Hepatocyte (in vitro differentiated cells): ENCODE data around the gene GPR78.

Source experiments
- EZH2 ChIP-seq: fragments of 200-600 bp; sonication (generic); IDR thresholded peaks from 2 replicates; pipeline ENCODE4 v1.6.1; 2016; ENCODE audit warnings: antibody characterized with exemption, mild to moderate bottlenecking, borderline replicate concordance
- EZH2phosphoT487 ChIP-seq: fragments of 200-600 bp; sonication (generic); IDR thresholded peaks from one replicate; pipeline ENCODE4 v1.6.1; 2018; ENCODE audit warnings: antibody characterized with exemption, mild to moderate bottlenecking, low read depth, moderate library complexity; ENCODE audit not compliant: unreplicated experiment, severe bottlenecking
- TF ChIP-seq, protein P1 (sequence below): fragments of 200-600 bp; sonication (generic); IDR thresholded peaks from 2 replicates; pipeline ENCODE4 v1.5.1; 2016; ENCODE audit warnings: antibody characterized with exemption, mild to moderate bottlenecking; ENCODE audit not compliant: poor library complexity

DNA sequence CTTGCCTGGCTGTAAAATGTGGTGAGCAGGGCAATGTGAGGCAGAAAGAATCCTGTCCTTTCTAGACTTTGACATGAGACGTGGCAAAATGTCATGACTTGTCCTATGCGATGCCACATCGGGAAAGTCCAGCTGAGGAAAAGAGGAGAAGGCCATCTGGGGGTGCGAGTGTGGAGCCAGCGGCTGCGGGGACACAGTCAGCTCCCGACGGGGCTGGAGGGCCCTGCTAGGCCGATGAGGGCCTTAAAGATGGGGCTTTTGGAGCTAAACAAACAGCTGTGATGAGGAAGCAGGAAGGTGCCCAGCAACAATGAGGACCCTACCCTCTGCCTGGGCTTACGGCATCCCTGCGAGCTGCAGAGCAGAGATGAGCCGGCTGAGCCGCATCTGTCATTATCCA lies 20.1 kb downstream of the GPR78 start:
- TF ChIP-seq, protein P1, sequence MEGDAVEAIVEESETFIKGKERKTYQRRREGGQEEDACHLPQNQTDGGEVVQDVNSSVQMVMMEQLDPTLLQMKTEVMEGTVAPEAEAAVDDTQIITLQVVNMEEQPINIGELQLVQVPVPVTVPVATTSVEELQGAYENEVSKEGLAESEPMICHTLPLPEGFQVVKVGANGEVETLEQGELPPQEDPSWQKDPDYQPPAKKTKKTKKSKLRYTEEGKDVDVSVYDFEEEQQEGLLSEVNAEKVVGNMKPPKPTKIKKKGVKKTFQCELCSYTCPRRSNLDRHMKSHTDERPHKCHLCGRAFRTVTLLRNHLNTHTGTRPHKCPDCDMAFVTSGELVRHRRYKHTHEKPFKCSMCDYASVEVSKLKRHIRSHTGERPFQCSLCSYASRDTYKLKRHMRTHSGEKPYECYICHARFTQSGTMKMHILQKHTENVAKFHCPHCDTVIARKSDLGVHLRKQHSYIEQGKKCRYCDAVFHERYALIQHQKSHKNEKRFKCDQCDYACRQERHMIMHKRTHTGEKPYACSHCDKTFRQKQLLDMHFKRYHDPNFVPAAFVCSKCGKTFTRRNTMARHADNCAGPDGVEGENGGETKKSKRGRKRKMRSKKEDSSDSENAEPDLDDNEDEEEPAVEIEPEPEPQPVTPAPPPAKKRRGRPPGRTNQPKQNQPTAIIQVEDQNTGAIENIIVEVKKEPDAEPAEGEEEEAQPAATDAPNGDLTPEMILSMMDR, result no peak
- TF ChIP-seq EZH2 (no peak), EZH2phosphoT487 (no peak)
